GM23338 (cell line): ENCODE results near the gene SH3TC1. TPM values are rescaled to one million over a fixed set of nuclear protein-coding genes. Genes with fewer than 3 reads are reported as not detected.

Experiments used
- ATAC-seq: fragments of 200-7000 bp; cut with Tn5 transposase; 3 replicates; pipeline ENCODE4 v1.9.1; 2020
- DNase-seq: peaks from one replicate; pipeline ENCODE4 v3.0.0-alpha.2; 2015; ENCODE audit warnings: low spot score
- H2AFZ ChIP-seq: fragments of 200-600 bp; sonication (generic); 2 replicates; pipeline ENCODE4 v1.8.0; 2016; ENCODE audit warnings: antibody characterized with exemption, mild to moderate bottlenecking, moderate library complexity
- H3F3A ChIP-seq: fragments of 200-600 bp; sonication (generic); replicated peaks from 2 replicates; pipeline ENCODE4 v1.8.0; 2017; ENCODE audit warnings: antibody characterized with exemption, mixed run types, low read depth
- H3K27ac ChIP-seq: fragments of 200-600 bp; sonication (generic); 2 replicates; pipeline ENCODE4 v1.6.1; 2016; ENCODE audit warnings: low read depth
- H3K27me3 ChIP-seq: fragments of 200-600 bp; sonication (generic); 2 replicates; pipeline ENCODE4 v1.8.0; 2016; ENCODE audit warnings: mild to moderate bottlenecking, mixed run types, moderate library complexity; ENCODE audit not compliant: insufficient read depth
- H3K36me3 ChIP-seq: fragments of 200-600 bp; sonication (generic); 2 replicates; pipeline ENCODE4 v1.8.0; 2016; ENCODE audit warnings: mild to moderate bottlenecking; ENCODE audit not compliant: insufficient read depth
- H3K4me1 ChIP-seq: fragments of 200-600 bp; sonication (generic); 2 replicates; pipeline ENCODE4 v1.8.0; 2016; ENCODE audit warnings: mild to moderate bottlenecking, moderate library complexity; ENCODE audit not compliant: insufficient read depth
- H3K4me2 ChIP-seq: fragments of 200-600 bp; sonication (generic); 2 replicates; pipeline ENCODE4 v1.7.1; 2017; ENCODE audit warnings: mixed run types
- H3K4me3 ChIP-seq: fragments of 200-600 bp; sonication (generic); 2 replicates; pipeline ENCODE4 v1.6.1; 2016; ENCODE audit warnings: mixed run types
- H3K79me2 ChIP-seq: fragments of 200-600 bp; sonication (generic); replicated peaks from 2 replicates; pipeline ENCODE4 v1.8.0; 2017; ENCODE audit warnings: mild to moderate bottlenecking; ENCODE audit not compliant: insufficient read depth
- H3K9me2 ChIP-seq: fragments of 200-600 bp; sonication (generic); 2 replicates; pipeline ENCODE4 v1.8.0; 2017; ENCODE audit not compliant: insufficient read depth
- H4K20me1 ChIP-seq: fragments of 200-600 bp; sonication (generic); replicated peaks from 2 replicates; pipeline ENCODE4 v1.8.0; 2017; ENCODE audit warnings: mild to moderate bottlenecking; ENCODE audit not compliant: insufficient read depth
- H3K27ac Mint-ChIP-seq: 2 replicates; pipeline ENCODE4 v1.8.0; 2020; ENCODE audit warnings: inconsistent platforms, mild to moderate bottlenecking, moderate library complexity, mixed read lengths
- H3K27me3 Mint-ChIP-seq: 3 replicates; pipeline ENCODE4 v1.8.0; 2022; ENCODE audit warnings: low read depth, mild to moderate bottlenecking, moderate library complexity, mixed read lengths, inconsistent platforms; ENCODE audit not compliant: insufficient read depth, poor library complexity
- H3K36me3 Mint-ChIP-seq: 3 replicates; pipeline ENCODE4 v1.8.0; 2021; ENCODE audit warnings: low read depth, mild to moderate bottlenecking, inconsistent platforms, moderate library complexity, mixed read lengths
- H3K4me1 Mint-ChIP-seq: 3 replicates; pipeline ENCODE4 v1.8.0; 2020; ENCODE audit warnings: mild to moderate bottlenecking, inconsistent platforms, mixed read lengths
- H3K4me3 Mint-ChIP-seq: 3 replicates; pipeline ENCODE4 v1.8.0; 2021; ENCODE audit warnings: moderate library complexity, mild to moderate bottlenecking, inconsistent platforms, mixed read lengths
- H3K9me3 Mint-ChIP-seq: 3 replicates; pipeline ENCODE4 v1.8.0; 2020; ENCODE audit warnings: moderate library complexity, mild to moderate bottlenecking, inconsistent platforms, mixed read lengths
- CREB1 ChIP-seq: fragments of 250-450 bp; sonication (Bioruptor Pico); IDR thresholded peaks from 2 replicates; pipeline ENCODE4 v1.5.0; 2020; ENCODE audit warnings: low read depth, mild to moderate bottlenecking, moderate library complexity
- CTCF ChIP-seq, 2 experiments: fragments of 200-600 bp in 1 of 2; sonication (generic) in 1 of 2; conservative IDR thresholded peaks; 2 replicates each; pipeline versions ENCODE4 v1.5.1 to v1.6.1; 2016 to 2017; ENCODE audit warnings: antibody characterized with exemption in 2 of 2, low read depth in 2 of 2, mild to moderate bottlenecking in 2 of 2, moderate library complexity in 1 of 2
- ETS1 ChIP-seq: IDR thresholded peaks from 2 replicates; pipeline ENCODE4 v1.6.1; 2016; ENCODE audit warnings: antibody characterized with exemption
- EZH2 ChIP-seq: fragments of 200-600 bp; sonication (generic); IDR thresholded peaks from one replicate; pipeline ENCODE4 v1.8.0; 2017; ENCODE audit warnings: antibody characterized with exemption, mild to moderate bottlenecking, low read depth; ENCODE audit not compliant: unreplicated experiment
- EZH2phosphoT487 ChIP-seq: fragments of 200-600 bp; sonication (generic); IDR thresholded peaks from one replicate; pipeline ENCODE4 v1.8.1; 2018; ENCODE audit warnings: antibody characterized with exemption; ENCODE audit not compliant: unreplicated experiment
- JUNB ChIP-seq: IDR thresholded peaks from one replicate; pipeline ENCODE4 v1.6.1; 2016; ENCODE audit warnings: antibody characterized with exemption; ENCODE audit not compliant: unreplicated experiment
- NANOG ChIP-seq: IDR thresholded peaks from 2 replicates; pipeline ENCODE4 v1.6.1; 2016; ENCODE audit warnings: antibody characterized with exemption, borderline replicate concordance
- POLR2AphosphoS5 ChIP-seq: IDR thresholded peaks from 2 replicates; pipeline ENCODE4 v1.6.1; 2016; ENCODE audit warnings: antibody characterized with exemption, low read depth
- STAT1 ChIP-seq: IDR thresholded peaks from one replicate; pipeline ENCODE4 v1.6.1; 2016; ENCODE audit warnings: antibody characterized with exemption; ENCODE audit not compliant: unreplicated experiment
- ZNF114 ChIP-seq: fragments of 250-450 bp; sonication (Bioruptor Pico); IDR thresholded peaks from 2 replicates; pipeline ENCODE4 v1.5.0; 2020; ENCODE audit warnings: mild to moderate bottlenecking, moderate library complexity
- ZNF331 ChIP-seq: fragments of 250-450 bp; sonication (Bioruptor Pico); IDR thresholded peaks from 2 replicates; pipeline ENCODE4 v1.5.0; 2020; ENCODE audit warnings: low read depth, mild to moderate bottlenecking, moderate library complexity
- ZNF462 ChIP-seq: fragments of 250-450 bp; sonication (Bioruptor Pico); IDR thresholded peaks from 2 replicates; pipeline ENCODE4 v1.5.0; 2020; ENCODE audit warnings: mild to moderate bottlenecking, moderate library complexity
- polyA plus RNA-seq: library from polyadenylated mRNA; unstranded; fragments of >200 nt; fragmentation: Nextera tagmentation; extraction: Ambion mirVana; gene quantifications from 2 replicates; pipeline ENCODE4 v1.2.1, GENCODE V29; 2016
- total RNA-seq: library from RNA; depleted of rRNA; stranded (reverse); fragments of >200 nt; shearing (Covaris generic); gene quantifications from 2 replicates; pipeline ENCODE4 v1.2.3, GENCODE V29; 2014

SH3TC1 gene
- total and polyA plus RNA-seq, 2 experiments from 2014 or later, result 0.07 TPM; not detected in 1

- Histone ChIP-seq H3K4me3 (no peak overlapping the region), H3K79me2 (no peaks in the 10 kb centered on the region), H3K27me3 (no peaks in the 10 kb centered on the region), H4K20me1 (no peaks in the 10 kb centered on the region), H2AFZ (no peak overlapping the region), H3F3A (no peaks in the 10 kb centered on the region), H3K4me2 (no peak overlapping the region), H3K27ac (no peak overlapping the region), H3K9me2 (no peaks in the 10 kb centered on the region), H3K4me1 (no peaks in the 10 kb centered on the region), H3K36me3 (no peaks in the 10 kb centered on the region)
- no peak for ATAC-seq
- H3K4me3 Mint-ChIP-seq, result no peak overlapping the region
- H3K4me1 Mint-ChIP-seq, result peaks cover 5% of the 10 kb centered on the region; the same call in 1 of the 3 replicates
- DNase-seq, result no peak
- TF ChIP-seq EZH2phosphoT487 (no peak), CREB1 (no peak), POLR2AphosphoS5 (no peak), EZH2 (no peak), ETS1 (no peak), STAT1 (no peak), CTCF (conservative IDR thresholded peaks at IDR 0.05; ENCODE audit: low read depth in 2 of 2) (no peak), NANOG (no peak), ZNF462 (CRISPR knock-in tag) (no peak), ZNF114 (no peak), JUNB (no peak), ZNF331 (CRISPR knock-in tag) (no peak)
- no peaks in the 10 kb centered on the region for H3K36me3 Mint-ChIP-seq
- H3K9me3 Mint-ChIP-seq, result no peaks in the 10 kb centered on the region
- peaks cover 10% of the 10 kb centered on the region for H3K27me3 Mint-ChIP-seq
- H3K27ac Mint-ChIP-seq, result no peak overlapping the region
These were observed 48.2 kb downstream of the SH3TC1 start for GRCh38 chr4:8247047-8247930.
